ENCODE results near the gene STARD3. TPM values are rescaled to one million over a fixed set of nuclear protein-coding genes. Genes with fewer than 3 reads are reported as not detected.

Gene STARD3
- total RNA-seq, 1 experiment from 2014 or later = 44.8 TPM

GRCh38 chr17:39612291-39612894 is 24.6 kb upstream of the STARD3 start:
- DNase-seq (ENCODE audit: low read depth, low spot score) (no peak), ATAC-seq (no peak)
- Histone ChIP-seq H3K9me3 (ENCODE audit: control insufficient read depth, insufficient read depth, low read depth, low read length) (no peaks in the 10 kb centered on the region), H3K4me3 (ENCODE audit: low read depth in 2 of 2, low read length in 2 of 2) (no peak overlapping the region), H3K4me1 (ENCODE audit: control insufficient read depth, insufficient read depth, low read length) (no peaks in the 10 kb centered on the region), H3K27ac (ENCODE audit: low read length) (no peak overlapping the region), H3K27me3 (ENCODE audit: control insufficient read depth, insufficient read depth, low read length) (no peaks in the 10 kb centered on the region; the same call in 1 of the 2 replicates), H3K36me3 (ENCODE audit: control insufficient read depth, insufficient read depth, low read length) (no peaks in the 10 kb centered on the region)
- CTCF ChIA-PET = interaction anchor here (0.6 kb wide), 1 partner anchor 16 kb away, joined by 4 read pairs; no protein-coding TSS in a partner anchor
- POLR2A ChIA-PET = interaction anchor here (0.6 kb wide), 1 partner anchor 48 kb away, joined by 4 read pairs; no protein-coding TSS in a partner anchor
- in situ Hi-C loops (cut with HindIII; ENCODE audit: low pct_unique_long_range_greater_than_20kb, low sequenced_read_pairs) = no loop called here
- no TSS peak for BruUV-seq (replicated peaks)
- TF ChIP-seq, protein P1, sequence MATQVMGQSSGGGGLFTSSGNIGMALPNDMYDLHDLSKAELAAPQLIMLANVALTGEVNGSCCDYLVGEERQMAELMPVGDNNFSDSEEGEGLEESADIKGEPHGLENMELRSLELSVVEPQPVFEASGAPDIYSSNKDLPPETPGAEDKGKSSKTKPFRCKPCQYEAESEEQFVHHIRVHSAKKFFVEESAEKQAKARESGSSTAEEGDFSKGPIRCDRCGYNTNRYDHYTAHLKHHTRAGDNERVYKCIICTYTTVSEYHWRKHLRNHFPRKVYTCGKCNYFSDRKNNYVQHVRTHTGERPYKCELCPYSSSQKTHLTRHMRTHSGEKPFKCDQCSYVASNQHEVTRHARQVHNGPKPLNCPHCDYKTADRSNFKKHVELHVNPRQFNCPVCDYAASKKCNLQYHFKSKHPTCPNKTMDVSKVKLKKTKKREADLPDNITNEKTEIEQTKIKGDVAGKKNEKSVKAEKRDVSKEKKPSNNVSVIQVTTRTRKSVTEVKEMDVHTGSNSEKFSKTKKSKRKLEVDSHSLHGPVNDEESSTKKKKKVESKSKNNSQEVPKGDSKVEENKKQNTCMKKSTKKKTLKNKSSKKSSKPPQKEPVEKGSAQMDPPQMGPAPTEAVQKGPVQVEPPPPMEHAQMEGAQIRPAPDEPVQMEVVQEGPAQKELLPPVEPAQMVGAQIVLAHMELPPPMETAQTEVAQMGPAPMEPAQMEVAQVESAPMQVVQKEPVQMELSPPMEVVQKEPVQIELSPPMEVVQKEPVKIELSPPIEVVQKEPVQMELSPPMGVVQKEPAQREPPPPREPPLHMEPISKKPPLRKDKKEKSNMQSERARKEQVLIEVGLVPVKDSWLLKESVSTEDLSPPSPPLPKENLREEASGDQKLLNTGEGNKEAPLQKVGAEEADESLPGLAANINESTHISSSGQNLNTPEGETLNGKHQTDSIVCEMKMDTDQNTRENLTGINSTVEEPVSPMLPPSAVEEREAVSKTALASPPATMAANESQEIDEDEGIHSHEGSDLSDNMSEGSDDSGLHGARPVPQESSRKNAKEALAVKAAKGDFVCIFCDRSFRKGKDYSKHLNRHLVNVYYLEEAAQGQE (IDR thresholded peaks at IDR 0.05; ENCODE audit: insufficient read depth in 1 of 2, low read depth in 2 of 2, low read length in 1 of 2) = no peak
- TF ChIP-seq POLR2AphosphoS5 (IDR thresholded peaks at IDR 0.05; ENCODE audit: low read depth, low read length) (no peak), CTCF (IDR thresholded peaks at IDR 0.05) (no peak), SIN3A (IDR thresholded peaks at IDR 0.05; ENCODE audit: borderline replicate concordance, insufficient read depth, low read depth, low read length) (no peak), TCF7L2 (IDR thresholded peaks at IDR 0.05; ENCODE audit: low read depth, low read length) (no peak)
- intact Hi-C loops (cut with micrococcal nuclease; ENCODE audit: unreplicated experiment) = no loop called here

DNA sequence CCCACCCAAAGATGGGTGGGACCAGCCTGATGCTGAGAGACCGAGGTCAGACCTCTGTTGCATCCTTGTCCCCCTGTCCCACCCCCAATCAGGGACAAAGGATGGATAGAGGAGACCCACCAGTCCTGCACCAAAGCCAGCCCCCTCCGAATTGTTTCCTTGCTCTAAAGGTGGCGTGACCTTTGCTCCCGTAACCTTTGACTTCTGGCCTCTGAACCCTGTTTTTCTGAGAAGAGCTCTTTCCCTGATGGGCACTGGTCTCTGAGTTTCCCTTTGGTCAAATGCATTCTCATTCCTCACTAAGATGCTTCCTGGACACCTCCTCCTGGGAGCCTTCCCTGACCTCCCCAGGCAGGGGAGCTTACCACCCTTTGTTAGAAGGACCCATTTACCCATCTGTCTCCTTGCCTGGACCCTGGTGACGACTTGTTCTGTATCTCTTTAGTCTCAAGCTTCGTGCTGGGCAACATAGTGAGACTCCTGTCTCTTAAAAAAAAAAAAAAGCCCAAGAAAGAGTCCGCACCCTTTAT is 23.9 kb upstream of the STARD3 start:
- BruUV-seq (replicated peaks) = no TSS peak
- TF ChIP-seq CTCF (IDR thresholded peaks at IDR 0.05) = no peak
- no peak for TF ChIP-seq TCF7L2 (IDR thresholded peaks at IDR 0.05; ENCODE audit: low read depth, low read length)
- TF ChIP-seq POLR2AphosphoS5 (IDR thresholded peaks at IDR 0.05; ENCODE audit: low read depth, low read length) = no peak
- TF ChIP-seq, protein P1 (IDR thresholded peaks at IDR 0.05; ENCODE audit: insufficient read depth in 1 of 2, low read depth in 2 of 2, low read length in 1 of 2) = no peak
- no peak for TF ChIP-seq SIN3A (IDR thresholded peaks at IDR 0.05; ENCODE audit: borderline replicate concordance, insufficient read depth, low read depth, low read length)
- ChIA-PET CTCF (interaction anchor here (0.6 kb wide), 1 partner anchor 15 kb away, joined by 4 read pairs; no protein-coding TSS in a partner anchor), POLR2A (interaction anchor here (0.6 kb wide), 2 partner anchors 47 to 1942 kb away, joined by 3 to 4 read pairs; no protein-coding TSS in a partner anchor)
- no peaks in the 10 kb centered on the region for H3K4me1 ChIP-seq (ENCODE audit: control insufficient read depth, insufficient read depth, low read length)
- intact Hi-C loops (cut with micrococcal nuclease; ENCODE audit: unreplicated experiment) = no loop called here
- H3K27ac ChIP-seq (ENCODE audit: low read length) = no peak overlapping the region
- H3K36me3 ChIP-seq (ENCODE audit: control insufficient read depth, insufficient read depth, low read length) = no peaks in the 10 kb centered on the region
- H3K4me3 ChIP-seq (ENCODE audit: low read depth in 2 of 2, low read length in 2 of 2) = no peak overlapping the region
- H3K9me3 ChIP-seq (ENCODE audit: control insufficient read depth, insufficient read depth, low read depth, low read length) = no peaks in the 10 kb centered on the region
- no peak for ATAC-seq
- no peak for DNase-seq (ENCODE audit: low read depth, low spot score)
- in situ Hi-C loops (cut with HindIII; ENCODE audit: low pct_unique_long_range_greater_than_20kb, low sequenced_read_pairs) = no loop called here
- H3K27me3 ChIP-seq (ENCODE audit: control insufficient read depth, insufficient read depth, low read length) = no peaks in the 10 kb centered on the region; the same call in 1 of the 2 replicates
